ENCODE results near the gene FBXO31. TPM values are rescaled to one million over a fixed set of nuclear protein-coding genes. Genes with fewer than 3 reads are reported as not detected.

The FBXO31 gene
- total and polyA plus RNA-seq, 2 of the 8 experiments (the other 6 are each of a cell fraction or from before 2014, with no cell fraction given) = 8.3 to 21.6 TPM

GRCh38 chr16:87338155-87338765 lies 45.3 kb downstream of the FBXO31 start:
- Histone ChIP-seq H3K27me3 (replicated peaks in 1 of 4; ENCODE audit: control insufficient read depth in 3 of 4, extremely low read depth in 1 of 4, insufficient read depth in 3 of 4, low read length in 3 of 4) (no peaks in the 10 kb centered on the region), H3K9me3 (ENCODE audit: insufficient read depth in 2 of 2, low read depth in 1 of 2, low read length in 1 of 2) (no peaks in the 10 kb centered on the region), H2BK120ac (replicated peaks; ENCODE audit: low read depth, low read length) (no peak overlapping the region), H3K27ac (ENCODE audit: low read depth, low read length) (no peak overlapping the region), H4K20me1 (replicated peaks in 1 of 2; ENCODE audit: control insufficient read depth in 1 of 2, insufficient read depth in 2 of 2, low read length in 2 of 2) (peaks cover 3 to 6% of the 10 kb centered on the region in 2 experiments), H3K79me1 (ENCODE audit: low read depth, low read length) (0 out of 2 replicates have a peak, but pooled peaks cover 2% of the 10 kb centered on the region), H4K8ac (ENCODE audit: extremely low read depth, insufficient read depth, low read length) (no peak overlapping the region), H3K4me2 (ENCODE audit: insufficient read depth in 1 of 2, low read depth in 2 of 2, low read length in 2 of 2) (no peak overlapping the region), H3K36me3 (ENCODE audit: control insufficient read depth in 2 of 4, insufficient read depth in 4 of 4, low read length in 3 of 4) (peaks cover 0 to 14% (median 5%) of the 10 kb centered on the region in 4 experiments; a peak in 5 of 8 replicates), H3K18ac (ENCODE audit: extremely low read depth, low read length) (no peak overlapping the region), H3K4ac (replicated peaks; ENCODE audit: insufficient read length, low read depth, low read length) (no peak overlapping the region), H3K4me1 (replicated peaks in 1 of 4; ENCODE audit: control insufficient read depth in 3 of 4, insufficient read depth in 4 of 4, low read length in 3 of 4) (no peaks in the 10 kb centered on the region), H2BK12ac (ENCODE audit: low read depth, low read length) (no peak overlapping the region), H2AFZ (ENCODE audit: low read length) (no peak overlapping the region), H4K5ac (ENCODE audit: insufficient read length, low read depth, low read length) (no peak overlapping the region), H2AK5ac (ENCODE audit: low read depth, low read length) (no peak overlapping the region), H3K4me3 (ENCODE audit: extremely low read depth in 1 of 4, insufficient read depth in 2 of 4, low read depth in 3 of 4, low read length in 4 of 4) (no peak overlapping the region), H2BK20ac (ENCODE audit: low read length) (no peak overlapping the region), H2BK15ac (ENCODE audit: low read length) (no peak overlapping the region), H3K79me2 (ENCODE audit: control insufficient read depth in 1 of 2, insufficient read depth in 2 of 2, low read length in 2 of 2) (no peaks in the 10 kb centered on the region), H3K56ac (replicated peaks; ENCODE audit: insufficient read length, low read depth, low read length) (no peak overlapping the region), H3K23me2 (ENCODE audit: low read depth, low read length) (0 out of 2 replicates have a peak, but pooled peaks cover 2% of the 10 kb centered on the region), H4K91ac (replicated peaks; ENCODE audit: insufficient read length, low read length) (no peak overlapping the region), H3K14ac (ENCODE audit: insufficient read length) (no peak overlapping the region), H3K23ac (ENCODE audit: insufficient read length) (no peak overlapping the region), H2BK5ac (ENCODE audit: low read depth, low read length) (no peak overlapping the region), H3K9ac (replicated peaks in 1 of 4; ENCODE audit: extremely low read depth in 1 of 4, low read depth in 3 of 4, low read length in 3 of 4) (no peak overlapping the region)
- TF ChIP-seq KDM4A (IDR thresholded peaks at IDR 0.05; ENCODE audit: low read depth, low read length, severe bottlenecking) (no peak), SIN3A (conservative IDR thresholded peaks at IDR 0.05 in 1 of 2, IDR thresholded peaks at IDR 0.05 in 1 of 2; ENCODE audit: low read depth in 1 of 2, low read length in 2 of 2) (no peak)
- ChIA-PET POLR2A (ENCODE audit: partially characterized antibody) (no interaction called here), CTCF (ENCODE audit: partially characterized antibody) (interaction anchor here (1.7 to 1.9 kb wide), 2 partner anchors 10 to 14 kb away, joined by 5 to 6 read pairs; no protein-coding TSS in a partner anchor)
- no peak for FAIRE-seq
- DNase-seq (ENCODE audit: low read depth in 1 of 2, low spot score in 2 of 2) = no peak
- 81% methylated on average over 15 of the region's 18 CpGs; no CpG with 5 or more reads in 1 of the 2 experiments for WGBS, 2 experiments (ENCODE audit: extremely low coverage in 1 of 2, insufficient coverage in 1 of 2, insufficient read length in 1 of 2, insufficient replicate concordance in 2 of 2, low coverage in 1 of 2, low lambda C conversion rate in 2 of 2, missing lambda C conversion rate in 1 of 2)

Data from H1 (cell line).